Coronary artery (tissue), 2 donors: ENCODE data around the gene GPC6.

Source experiments
- DNase-seq: peaks from one replicate; pipeline ENCODE4 v3.0.0-alpha.2; 2017; ENCODE audit warnings: low spot score
- H3K27ac ChIP-seq, 2 donors: fragments of 200-600 bp; sonication (generic); one replicate each; pipeline ENCODE4 v1.5.1; 2016 to 2019
- H3K4me3 ChIP-seq: fragments of 200-600 bp; sonication (generic); 2 replicates; pipeline ENCODE4 v1.5.1; 2016; ENCODE audit warnings: mild to moderate bottlenecking, moderate library complexity
- TF ChIP-seq, protein P1 (sequence below): fragments of 200-600 bp; sonication (generic); IDR thresholded peaks from one replicate; pipeline ENCODE4 v1.5.1; 2019; ENCODE audit warnings: antibody characterized with exemption

Gene GPC6

DNA sequence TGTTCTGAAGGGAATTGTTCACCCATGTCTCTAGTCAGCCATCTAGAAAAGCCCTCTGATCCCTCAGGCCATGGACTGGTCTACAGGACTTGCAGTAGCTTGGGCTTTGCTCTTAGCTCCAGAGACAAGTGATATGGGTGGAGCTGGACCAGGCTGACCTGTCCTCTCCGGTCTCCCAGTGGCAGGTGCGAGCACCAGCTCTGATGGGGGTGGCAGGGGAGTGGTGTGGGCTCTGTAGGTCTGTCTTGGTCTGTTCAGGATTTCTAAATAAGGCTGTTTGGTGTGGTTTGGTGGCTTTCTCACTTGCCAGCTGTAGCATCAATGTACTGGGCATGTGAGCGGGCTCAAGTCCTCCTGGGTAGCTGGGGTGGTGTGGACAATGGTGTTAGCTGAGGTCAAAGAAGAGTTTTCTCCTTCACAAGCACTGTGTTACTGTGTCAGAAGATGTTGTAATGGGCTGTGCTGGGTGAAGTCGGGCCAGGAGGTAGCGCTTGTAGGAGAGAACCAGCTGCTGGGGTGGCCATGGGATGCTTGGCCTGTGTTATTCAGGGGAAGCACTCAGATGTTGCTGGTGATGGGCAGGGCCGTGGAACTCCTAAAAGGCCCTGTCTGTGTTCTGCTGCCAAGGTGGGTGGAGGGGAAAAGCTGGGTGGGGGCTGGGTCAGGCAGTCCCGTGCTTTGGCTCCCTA, 16.9 kb downstream of the GPC6 start:
- Histone ChIP-seq H3K27ac (peak overlapping the region in 1 of 2 donors; percentile 87), H3K4me3 (peak overlapping the region; percentile 65)

DNA sequence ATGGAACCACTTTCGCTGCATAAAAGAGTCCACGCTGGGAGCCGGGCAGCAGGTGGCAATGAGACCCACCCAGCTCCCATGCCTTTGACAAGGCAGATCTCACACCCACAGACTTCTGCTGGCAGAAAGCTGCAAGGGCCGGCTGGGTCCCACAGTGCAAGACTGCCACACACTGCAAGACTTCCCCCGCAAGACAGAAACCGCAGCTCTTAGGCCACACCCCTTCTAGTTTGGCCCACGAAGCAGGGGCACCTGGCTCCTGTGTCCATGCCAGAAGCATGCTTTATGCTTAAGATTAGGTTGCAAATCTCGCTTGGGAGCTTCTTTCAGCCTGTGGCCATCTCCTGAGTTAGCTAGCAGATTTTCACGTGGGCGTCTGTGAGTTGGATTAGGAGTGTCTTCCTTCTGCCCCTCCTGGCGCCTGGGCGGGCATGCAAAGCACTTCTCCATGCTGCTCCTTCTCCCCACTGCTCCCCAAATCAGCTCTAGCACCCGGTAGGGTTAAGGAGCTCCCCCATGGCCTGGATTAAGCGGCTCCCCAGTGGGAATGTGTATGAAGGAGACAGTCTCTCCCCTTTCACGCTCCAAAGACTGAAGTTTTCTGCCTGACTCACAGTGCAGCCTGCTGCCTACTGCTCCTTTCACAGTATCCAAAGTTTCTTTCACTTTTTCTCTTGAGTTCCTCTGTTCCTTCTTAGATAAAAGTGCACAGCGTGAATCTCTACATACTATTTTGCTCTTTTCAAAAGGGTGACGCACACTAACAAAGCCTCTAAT, 17.7 kb downstream of the GPC6 start:
- Histone ChIP-seq H3K4me3 (peak overlapping the region; percentile 65), H3K27ac (peak overlapping the region; percentile 4 to 87)
- DNase-seq: no peak
- TF ChIP-seq, protein P1, sequence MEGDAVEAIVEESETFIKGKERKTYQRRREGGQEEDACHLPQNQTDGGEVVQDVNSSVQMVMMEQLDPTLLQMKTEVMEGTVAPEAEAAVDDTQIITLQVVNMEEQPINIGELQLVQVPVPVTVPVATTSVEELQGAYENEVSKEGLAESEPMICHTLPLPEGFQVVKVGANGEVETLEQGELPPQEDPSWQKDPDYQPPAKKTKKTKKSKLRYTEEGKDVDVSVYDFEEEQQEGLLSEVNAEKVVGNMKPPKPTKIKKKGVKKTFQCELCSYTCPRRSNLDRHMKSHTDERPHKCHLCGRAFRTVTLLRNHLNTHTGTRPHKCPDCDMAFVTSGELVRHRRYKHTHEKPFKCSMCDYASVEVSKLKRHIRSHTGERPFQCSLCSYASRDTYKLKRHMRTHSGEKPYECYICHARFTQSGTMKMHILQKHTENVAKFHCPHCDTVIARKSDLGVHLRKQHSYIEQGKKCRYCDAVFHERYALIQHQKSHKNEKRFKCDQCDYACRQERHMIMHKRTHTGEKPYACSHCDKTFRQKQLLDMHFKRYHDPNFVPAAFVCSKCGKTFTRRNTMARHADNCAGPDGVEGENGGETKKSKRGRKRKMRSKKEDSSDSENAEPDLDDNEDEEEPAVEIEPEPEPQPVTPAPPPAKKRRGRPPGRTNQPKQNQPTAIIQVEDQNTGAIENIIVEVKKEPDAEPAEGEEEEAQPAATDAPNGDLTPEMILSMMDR: no peak

More for the DNA sequence above, 16.9 kb downstream of the GPC6 start:
- DNase-seq: no peak
- TF ChIP-seq, protein P1: no peak

DNA sequence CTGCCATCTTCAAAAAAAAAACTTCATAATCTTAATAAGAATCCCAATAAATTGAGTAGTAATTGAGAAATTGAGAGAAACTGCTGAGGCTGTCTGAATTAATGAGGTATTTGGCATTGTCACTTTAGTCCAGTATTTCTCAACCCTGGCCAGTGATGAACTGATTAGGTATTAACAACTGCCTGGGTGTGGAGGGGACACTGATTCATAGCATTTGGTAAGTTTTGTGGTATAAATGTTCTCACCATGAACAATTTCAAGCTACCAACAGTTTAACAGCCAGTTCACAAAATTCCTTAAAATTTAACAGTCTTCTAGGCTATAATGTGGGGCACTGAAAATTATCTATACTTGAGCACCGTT, 18.3 kb downstream of the GPC6 start:
- Histone ChIP-seq H3K27ac (peak overlapping the region; percentile 4 to 87), H3K4me3 (peak overlapping the region; percentile 65)
- DNase-seq: no peak
- TF ChIP-seq, protein P1: no peak

GRCh38 chr13:93246069-93246468, 19.5 kb downstream of the GPC6 start:
- Histone ChIP-seq H3K27ac (no peak overlapping the region), H3K4me3 (no peak overlapping the region)
- DNase-seq: no peak
- TF ChIP-seq, protein P1: no peak

DNA sequence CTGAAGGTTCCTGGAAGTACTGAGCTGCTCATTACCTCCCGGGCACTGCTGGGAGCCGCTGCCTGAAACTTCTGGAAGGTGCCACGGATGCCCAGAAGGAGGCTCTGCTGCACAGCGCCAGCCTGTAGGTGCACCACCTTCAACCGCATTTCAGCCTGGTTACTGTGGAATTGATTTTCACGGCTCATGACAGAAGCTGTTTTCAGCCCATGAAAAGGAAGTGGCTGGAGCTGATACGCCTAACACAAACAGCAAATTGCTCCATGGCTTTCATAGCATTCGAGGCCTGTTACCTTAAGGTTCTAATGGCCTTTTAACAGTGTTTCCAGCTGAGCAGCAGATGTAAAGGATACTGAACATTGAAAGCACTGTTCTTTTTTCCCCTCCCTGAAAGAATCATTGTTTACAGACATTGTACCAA, 22.0 kb downstream of the GPC6 start:
- TF ChIP-seq, protein P1: peak; percentile 16
- DNase-seq: no peak
- Histone ChIP-seq H3K4me3 (peak overlapping the region; percentile 40), H3K27ac (peak overlapping the region in 1 of 2 donors; percentile 70)

GRCh38 chr13:93249364-93250306, 23.0 kb downstream of the GPC6 start:
- H3K27ac ChIP-seq: peak overlapping the region in 1 of 2 donors; percentile 70
- TF ChIP-seq, protein P1: no peak
- no peak overlapping the region for H3K4me3 ChIP-seq
- no peak for DNase-seq
